Measurements from ENCODE around the gene RIC1. TPM values are rescaled to one million over a fixed set of nuclear protein-coding genes. Genes with fewer than 3 reads are reported as not detected.

The RIC1 gene
- total and polyA plus RNA-seq, 9 of the 15 experiments (the other 6 are each of a cell fraction or from before 2014, with no cell fraction given): 3.2 to 25.8 (median 15.0) TPM

GRCh38 chr9:5626727-5627634 lies 1.9 kb upstream of the RIC1 start (continued):
- TF ChIP-seq ATF4 (CRISPR knock-in tag; IDR thresholded peaks at IDR 0.05): peak; percentile 88
- no peak for TF ChIP-seq MGA (IDR thresholded peaks at IDR 0.05)
- 0 out of 4 replicates have a peak, but pooled peaks of 1 of the 2 experiments have one; percentile 41 for TF ChIP-seq ZNF639 (CRISPR knock-in tag; conservative IDR thresholded peaks at IDR 0.05 in 1 of 2, IDR thresholded peaks at IDR 0.05 in 1 of 2)
- TF ChIP-seq CBFB (CRISPR knock-in tag; IDR thresholded peaks at IDR 0.05): no peak
- no peak for TF ChIP-seq MAFG (tag; conservative IDR thresholded peaks at IDR 0.05)
- peak; percentile 55; the same call in 1 of the 2 replicates for TF ChIP-seq SMARCA4 (IDR thresholded peaks at IDR 0.05)
- TF ChIP-seq MEIS2 (IDR thresholded peaks at IDR 0.05; ENCODE audit: partially characterized antibody): peak; percentile 49
- no peak for TF ChIP-seq ZNF253 (CRISPR knock-in tag; conservative IDR thresholded peaks at IDR 0.05)
- no peak for TF ChIP-seq TGIF2 (CRISPR knock-in tag; IDR thresholded peaks at IDR 0.05)
- no peak for TF ChIP-seq PPARD (CRISPR knock-in tag; IDR thresholded peaks at IDR 0.05)
